Suprapubic skin (tissue), 3 donors: ENCODE measurements around the gene TOLLIP.

Experiments used
- CTCF ChIP-seq, 2 donors: fragments of 200-600 bp in 1 of 2; fragments of 450-650 bp in 1 of 2; sonication (generic) in 1 of 2; IDR thresholded peaks; one replicate each; pipeline ENCODE4 v1.5.1; 2016 to 2019; ENCODE audit warnings: antibody characterized with exemption in 2 of 2, mild to moderate bottlenecking in 1 of 2, moderate library complexity in 1 of 2
- EP300 ChIP-seq: sonication (generic); formaldehyde crosslinking; IDR thresholded peaks from one replicate; pipeline ENCODE4 v1.6.1; 2017; ENCODE audit warnings: antibody characterized with exemption

GRCh38 chr11:1276866-1277615 is 32.4 kb downstream of the TOLLIP start:
- TF ChIP-seq CTCF (IDR thresholded peaks at IDR 0.05) (no peak), EP300 (no peak)
